Central memory CD8-positive, alpha-beta T cell (primary cell): ENCODE measurements around the gene CACNG4.

Experiments used
- ATAC-seq: fragments of 150-1000 bp; cut with Tn5 transposase; replicated peaks from 2 replicates; pipeline ENCODE4 v1.10.0; 2022; ENCODE audit warnings: mild to moderate bottlenecking, moderate FRiP score, moderate number of reproducible peaks; ENCODE audit not compliant: poor library complexity, severe bottlenecking; ENCODE audit errors: extremely low read depth
- DNase-seq, 2 donors: peaks; one replicate each; pipeline ENCODE4 v3.0.0; 2021; ENCODE audit warnings: low spot score in 2 of 2
- H3K27ac Mint-ChIP-seq: one replicate; pipeline ENCODE4 v1.8.0; 2022; ENCODE audit warnings: low read depth, mild to moderate bottlenecking, moderate library complexity, mixed read lengths
- H3K27me3 Mint-ChIP-seq: one replicate; pipeline ENCODE4 v1.8.0; 2022; ENCODE audit warnings: mixed read lengths
- H3K36me3 Mint-ChIP-seq: one replicate; pipeline ENCODE4 v1.8.0; 2022; ENCODE audit warnings: mild to moderate bottlenecking, moderate library complexity, mixed read lengths; ENCODE audit not compliant: insufficient read depth
- H3K4me1 Mint-ChIP-seq: one replicate; pipeline ENCODE4 v1.8.0; 2022; ENCODE audit warnings: mixed read lengths
- H3K4me3 Mint-ChIP-seq: one replicate; pipeline ENCODE4 v1.8.0; 2022; ENCODE audit warnings: mild to moderate bottlenecking, moderate library complexity, mixed read lengths
- H3K9me3 Mint-ChIP-seq: one replicate; pipeline ENCODE4 v1.8.0; 2022; ENCODE audit warnings: mixed read lengths

CACNG4 gene

GRCh38 chr17:67050471-67051154 is 86.1 kb downstream of the CACNG4 start:
- no peaks in the 10 kb centered on the region for H3K4me1 Mint-ChIP-seq
- H3K9me3 Mint-ChIP-seq, result peaks cover 13% of the 10 kb centered on the region
- H3K36me3 Mint-ChIP-seq, result no peaks in the 10 kb centered on the region
- no peak for DNase-seq
- H3K4me3 Mint-ChIP-seq, result no peak overlapping the region
- H3K27ac Mint-ChIP-seq, result no peak overlapping the region
- no peak for ATAC-seq
- peaks cover 13% of the 10 kb centered on the region for H3K27me3 Mint-ChIP-seq

DNA sequence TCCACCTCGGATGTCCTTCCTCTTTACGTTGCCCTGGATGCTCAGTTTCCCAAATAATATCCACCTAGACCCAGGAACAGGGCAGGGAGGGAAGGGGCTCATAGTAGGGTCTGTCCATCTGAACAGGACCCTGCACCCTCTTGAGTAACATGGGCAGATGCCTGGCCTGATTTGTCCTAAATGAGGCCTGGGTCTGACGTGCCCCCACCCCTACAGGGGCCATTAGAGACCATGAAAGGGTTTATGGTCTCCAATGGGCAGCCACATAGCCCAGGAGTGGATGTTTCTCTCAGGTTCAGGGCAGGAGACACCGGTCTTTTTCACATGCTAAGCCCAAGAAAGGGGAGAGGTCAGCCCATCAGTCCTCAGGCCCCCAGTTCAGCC is 86.6 kb downstream of the CACNG4 start:
- DNase-seq (no peak), ATAC-seq (no peak)
- H3K27me3 Mint-ChIP-seq, result peaks cover 8% of the 10 kb centered on the region
- no peak overlapping the region for H3K4me3 Mint-ChIP-seq
- H3K27ac Mint-ChIP-seq, result no peak overlapping the region
- H3K4me1 Mint-ChIP-seq, result no peaks in the 10 kb centered on the region
- H3K36me3 Mint-ChIP-seq, result no peaks in the 10 kb centered on the region
- H3K9me3 Mint-ChIP-seq, result peaks cover 13% of the 10 kb centered on the region

DNA sequence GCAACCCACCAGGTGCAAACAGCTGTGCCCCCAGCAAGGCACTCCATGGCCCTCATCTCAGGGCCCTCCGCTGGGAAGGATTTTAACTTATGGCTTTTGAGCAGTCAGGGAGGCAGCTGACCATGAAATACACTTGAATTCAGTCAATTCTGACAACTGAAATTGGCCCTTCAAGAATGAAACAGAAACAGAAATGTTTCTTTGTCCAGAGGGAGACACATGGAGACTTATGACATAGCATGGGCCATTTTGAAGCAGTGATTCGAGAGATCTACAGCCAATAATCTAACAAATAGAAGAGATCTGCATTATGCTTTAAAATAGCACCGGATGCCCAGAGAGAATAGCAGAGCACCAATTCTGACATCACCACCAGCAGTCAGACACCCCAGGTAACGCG is 87.3 kb downstream of the CACNG4 start:
- Mint-ChIP-seq H3K9me3 (peaks cover 13% of the 10 kb centered on the region), H3K4me1 (no peaks in the 10 kb centered on the region)
- no peak for ATAC-seq

DNA sequence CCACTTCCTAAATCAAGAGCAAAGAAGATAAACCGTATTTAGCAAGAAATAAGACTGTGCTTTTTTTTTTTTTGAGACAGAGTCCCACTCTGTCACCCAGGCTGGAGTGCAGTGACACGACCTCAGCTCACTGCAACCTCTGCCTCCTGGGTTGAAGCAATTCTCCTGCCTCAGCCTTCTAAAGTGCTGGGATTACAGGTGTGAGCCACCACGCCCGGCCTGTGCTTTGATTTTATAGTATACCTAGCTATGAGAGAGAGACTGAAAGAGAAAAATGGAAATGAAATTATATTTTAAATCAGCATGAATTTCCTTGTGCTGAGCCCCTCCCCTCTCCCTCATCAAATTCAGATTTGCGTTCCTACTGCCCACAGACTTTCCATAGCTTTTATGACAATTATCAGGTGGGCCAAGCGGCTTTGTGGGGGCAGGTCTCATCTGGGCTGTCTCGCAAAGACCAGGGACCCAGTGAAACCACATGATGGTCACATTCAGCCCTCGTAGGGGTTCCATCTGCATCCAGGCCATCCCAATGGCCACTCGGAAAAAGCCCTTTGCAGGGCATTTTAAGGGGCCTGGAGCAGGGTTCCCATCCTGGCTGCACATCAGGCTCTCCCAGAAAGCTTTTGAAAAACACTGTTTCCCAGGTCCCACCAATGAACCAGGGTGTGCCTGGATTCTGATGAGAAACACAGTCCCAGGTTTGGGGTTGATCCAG is 88.4 kb downstream of the CACNG4 start:
- Mint-ChIP-seq H3K27me3 (no peaks in the 10 kb centered on the region), H3K27ac (no peak overlapping the region), H3K4me3 (no peak overlapping the region), H3K4me1 (no peaks in the 10 kb centered on the region), H3K9me3 (peaks cover 13% of the 10 kb centered on the region), H3K36me3 (no peaks in the 10 kb centered on the region)
- ATAC-seq (no peak), DNase-seq (no peak)

More for the DNA sequence above, 87.3 kb downstream of the CACNG4 start:
- no peak for DNase-seq
- peaks cover under 1% of the 10 kb centered on the region for H3K27me3 Mint-ChIP-seq
- H3K27ac Mint-ChIP-seq, result no peak overlapping the region
- no peak overlapping the region for H3K4me3 Mint-ChIP-seq
- H3K36me3 Mint-ChIP-seq, result no peaks in the 10 kb centered on the region

GRCh38 chr17:67053438-67054000 is 89.0 kb downstream of the CACNG4 start:
- ATAC-seq (no peak), DNase-seq (no peak)
- H3K27ac Mint-ChIP-seq, result no peak overlapping the region
- H3K4me1 Mint-ChIP-seq, result no peaks in the 10 kb centered on the region
- H3K9me3 Mint-ChIP-seq, result peaks cover 11% of the 10 kb centered on the region
- no peak overlapping the region for H3K4me3 Mint-ChIP-seq
- H3K36me3 Mint-ChIP-seq, result no peaks in the 10 kb centered on the region
- no peaks in the 10 kb centered on the region for H3K27me3 Mint-ChIP-seq

DNA sequence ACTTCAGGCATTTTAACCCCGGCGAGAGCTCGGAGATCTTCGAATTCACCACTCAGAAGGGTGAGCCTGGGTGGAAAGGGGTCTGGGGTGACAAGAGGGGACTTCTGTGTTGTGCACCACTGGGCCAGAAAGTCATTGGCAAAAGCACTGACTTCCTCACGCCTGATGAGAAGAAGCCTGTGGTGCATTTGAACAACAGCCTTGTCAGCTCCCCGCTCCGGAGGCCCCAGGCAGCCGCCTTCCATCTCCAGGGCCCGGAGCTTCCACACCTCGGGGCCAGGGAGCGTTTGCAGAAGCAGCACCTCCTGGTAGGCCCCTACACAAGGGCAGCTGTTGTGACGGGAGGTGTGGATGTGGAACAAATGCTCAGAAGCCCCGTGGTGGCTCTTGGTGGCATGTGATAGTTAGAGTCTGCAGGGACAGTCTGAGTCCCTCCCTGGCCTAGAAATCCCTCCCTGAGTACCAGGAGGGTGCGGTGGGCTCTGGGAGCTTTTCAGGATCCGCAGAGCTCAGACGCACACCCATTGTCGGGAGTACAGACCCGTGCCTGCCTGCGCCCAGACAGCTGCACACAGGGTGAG is 89.6 kb downstream of the CACNG4 start:
- no peak for ATAC-seq
- Mint-ChIP-seq H3K27ac (no peak overlapping the region), H3K4me1 (no peaks in the 10 kb centered on the region), H3K4me3 (no peak overlapping the region), H3K27me3 (no peaks in the 10 kb centered on the region), H3K36me3 (no peaks in the 10 kb centered on the region), H3K9me3 (peaks cover 6% of the 10 kb centered on the region)
- DNase-seq, result no peak

GRCh38 chr17:67054608-67055007 is 90.1 kb downstream of the CACNG4 start:
- no peaks in the 10 kb centered on the region for H3K27me3 Mint-ChIP-seq
- no peak for DNase-seq
- no peak overlapping the region for H3K4me3 Mint-ChIP-seq
- peaks cover under 1% of the 10 kb centered on the region for H3K9me3 Mint-ChIP-seq
- no peak for ATAC-seq
- H3K27ac Mint-ChIP-seq, result no peak overlapping the region
- H3K36me3 Mint-ChIP-seq, result no peaks in the 10 kb centered on the region
- H3K4me1 Mint-ChIP-seq, result no peaks in the 10 kb centered on the region

GRCh38 chr17:67055041-67055443 is 90.5 kb downstream of the CACNG4 start:
- no peak for ATAC-seq
- Mint-ChIP-seq H3K4me1 (no peaks in the 10 kb centered on the region), H3K4me3 (no peak overlapping the region), H3K36me3 (no peaks in the 10 kb centered on the region), H3K27ac (no peak overlapping the region), H3K9me3 (no peaks in the 10 kb centered on the region), H3K27me3 (no peaks in the 10 kb centered on the region)
- DNase-seq, result no peak

DNA sequence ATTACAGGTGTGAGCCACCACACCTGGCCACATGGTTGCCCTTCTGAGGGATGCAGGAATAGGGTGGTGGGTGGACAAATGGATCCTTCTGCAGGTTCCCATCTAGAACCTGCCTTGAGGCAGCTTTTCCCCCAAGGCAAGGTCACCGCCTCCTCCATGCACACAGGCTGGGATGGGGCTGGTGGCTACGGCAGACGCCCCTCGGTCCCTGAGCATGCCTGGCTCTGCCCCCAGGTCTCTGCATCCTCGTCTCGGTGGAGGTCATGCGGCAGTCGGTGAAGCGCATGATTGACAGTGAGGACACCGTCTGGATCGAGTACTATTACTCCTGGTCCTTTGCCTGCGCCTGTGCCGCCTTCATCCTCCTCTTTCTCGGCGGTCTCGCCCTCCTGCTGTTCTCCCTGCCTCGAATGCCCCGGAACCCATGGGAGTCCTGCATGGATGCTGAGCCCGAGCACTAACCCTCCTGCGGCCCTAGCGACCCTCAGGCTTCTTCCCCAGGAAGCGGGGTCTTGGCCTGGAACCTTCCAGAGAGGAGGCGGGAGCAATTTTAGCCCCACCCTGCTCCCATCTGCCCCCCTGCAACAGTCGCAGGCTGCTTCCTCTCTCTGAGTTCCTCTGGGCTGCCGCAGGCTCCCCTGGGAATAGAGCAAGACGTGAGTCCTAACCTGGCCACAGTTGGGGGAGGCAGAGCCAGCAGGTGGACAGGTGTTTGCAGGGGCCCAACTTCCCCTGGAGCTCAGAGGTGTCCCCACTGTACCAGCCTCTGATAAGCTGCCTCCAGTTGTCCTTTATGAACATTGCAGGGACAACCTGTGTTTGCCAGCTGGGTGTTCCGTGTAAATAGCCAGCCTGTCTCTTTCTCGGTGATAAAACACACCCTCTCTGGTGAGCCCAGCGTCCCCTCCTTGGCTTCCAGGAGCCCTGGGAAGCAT is 91.6 kb downstream of the CACNG4 start:
- Mint-ChIP-seq H3K27me3 (no peaks in the 10 kb centered on the region), H3K4me1 (no peaks in the 10 kb centered on the region), H3K9me3 (no peaks in the 10 kb centered on the region), H3K27ac (no peak overlapping the region), H3K4me3 (no peak overlapping the region), H3K36me3 (no peaks in the 10 kb centered on the region)
- DNase-seq, result no peak
- no peak for ATAC-seq

DNA sequence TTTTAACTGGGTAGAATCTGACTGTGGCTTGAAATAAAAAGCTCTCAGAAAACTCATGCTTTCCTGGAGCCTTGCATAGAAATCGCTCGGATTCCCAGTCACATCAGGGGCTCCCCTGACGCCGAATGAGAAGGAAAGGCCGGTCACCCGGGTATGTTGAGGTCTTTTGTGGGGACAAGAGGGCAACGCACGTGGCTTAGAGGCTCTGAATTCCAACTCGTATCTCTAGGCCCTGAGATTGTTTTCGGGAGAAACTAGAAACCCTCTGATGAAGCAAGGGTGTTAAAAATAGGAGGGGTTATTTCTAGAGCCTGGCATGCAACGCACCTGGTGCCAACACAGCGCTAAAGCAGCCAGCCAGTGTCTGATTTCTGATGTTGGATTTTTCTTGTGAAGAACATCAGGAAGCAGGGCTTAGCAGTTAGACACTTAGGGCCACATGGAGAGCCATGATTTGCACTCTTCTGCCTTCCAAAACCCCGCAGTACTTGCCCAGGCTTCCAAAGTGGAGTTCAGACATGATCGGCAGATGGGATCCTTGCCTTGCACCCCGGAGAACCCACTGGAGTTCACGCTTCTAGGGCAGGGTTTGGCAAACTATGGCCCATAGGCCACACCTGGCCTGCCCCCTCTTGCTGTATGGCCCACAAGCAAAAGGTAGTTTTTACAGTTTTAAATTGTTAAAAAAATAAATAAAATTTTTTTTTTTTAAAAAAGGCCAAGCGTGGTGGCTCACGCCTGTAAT is 92.4 kb downstream of the CACNG4 start:
- no peaks in the 10 kb centered on the region for H3K27me3 Mint-ChIP-seq
- no peaks in the 10 kb centered on the region for H3K4me1 Mint-ChIP-seq
- no peak for ATAC-seq
- H3K4me3 Mint-ChIP-seq, result no peak overlapping the region
- H3K36me3 Mint-ChIP-seq, result no peaks in the 10 kb centered on the region
- H3K9me3 Mint-ChIP-seq, result no peaks in the 10 kb centered on the region
- no peak overlapping the region for H3K27ac Mint-ChIP-seq
- DNase-seq, result no peak

DNA sequence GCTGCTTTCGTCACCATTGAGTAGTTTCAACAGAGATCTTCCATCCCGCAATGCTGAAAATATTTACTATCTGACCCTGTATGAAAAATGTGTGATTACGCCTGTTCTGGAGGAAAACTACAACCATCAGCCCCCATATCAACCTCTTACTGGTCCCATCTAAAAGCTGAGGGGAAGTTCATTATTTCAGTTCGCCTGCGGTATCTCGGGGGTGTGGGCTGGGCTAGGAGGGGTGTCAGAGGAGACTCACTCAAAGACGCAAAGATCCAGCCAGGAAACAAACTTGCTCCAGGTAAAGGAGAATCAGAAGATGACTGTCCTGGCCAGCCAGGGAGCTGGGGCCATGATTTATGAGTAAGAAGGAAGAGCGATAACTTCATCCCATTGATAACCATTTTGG is 93.5 kb downstream of the CACNG4 start:
- no peak for DNase-seq
- no peak for ATAC-seq

GRCh38 chr17:67059372-67059771 is 94.9 kb downstream of the CACNG4 start:
- Mint-ChIP-seq H3K4me1 (peaks cover 5% of the 10 kb centered on the region), H3K9me3 (no peaks in the 10 kb centered on the region), H3K27ac (no peak overlapping the region), H3K36me3 (peaks cover 5% of the 10 kb centered on the region), H3K27me3 (no peaks in the 10 kb centered on the region), H3K4me3 (no peak overlapping the region)
- no peak for ATAC-seq
- DNase-seq, result no peak

More for the DNA sequence above, 93.5 kb downstream of the CACNG4 start:
- Mint-ChIP-seq H3K4me3 (no peak overlapping the region), H3K9me3 (no peaks in the 10 kb centered on the region), H3K4me1 (peaks cover 2% of the 10 kb centered on the region), H3K27ac (no peak overlapping the region), H3K36me3 (peaks cover 2% of the 10 kb centered on the region), H3K27me3 (no peaks in the 10 kb centered on the region)
